Measurements from ENCODE around the gene GALNT10.

Gene GALNT10

GRCh38 chr5:154418344-154418820 lies 227.8 kb downstream of the GALNT10 start:
- no peak for DNase-seq

GRCh38 chr5:154419236-154419635 lies 228.7 kb downstream of the GALNT10 start:
- no peak for DNase-seq

GRCh38 chr5:154421868-154422267 lies 231.3 kb downstream of the GALNT10 start:
- DNase-seq, result no peak

- DNase-seq, result no peak
Observed at GRCh38 chr5:154422298-154422697, 231.8 kb downstream of the GALNT10 start.

- DNase-seq, result no peak
Observed at GRCh38 chr5:154428208-154428607, 237.7 kb downstream of the GALNT10 start.

GRCh38 chr5:154429341-154429740 lies 238.8 kb downstream of the GALNT10 start:
- DNase-seq, result no peak

- no peak for DNase-seq
Observed at GRCh38 chr5:154430466-154430865, 239.9 kb downstream of the GALNT10 start.

GRCh38 chr5:154430961-154431630 lies 240.6 kb downstream of the GALNT10 start:
- DNase-seq, result no peak

- no peak for DNase-seq
Observed at GRCh38 chr5:154435226-154435625, 244.7 kb downstream of the GALNT10 start.

- DNase-seq, result no peak
Observed at GRCh38 chr5:154437281-154437965, 246.9 kb downstream of the GALNT10 start.

GRCh38 chr5:154440540-154440939 lies 250.0 kb downstream of the GALNT10 start:
- DNase-seq, result no peak

GRCh38 chr5:154442801-154443200 lies 252.3 kb downstream of the GALNT10 start:
- DNase-seq, result no peak

GRCh38 chr5:154444556-154445421 lies 254.3 kb downstream of the GALNT10 start:
- no peak for DNase-seq

- peak; percentile 76 for DNase-seq
Observed at GRCh38 chr5:154445422-154446194, 255.1 kb downstream of the GALNT10 start, which contains the start of gene SAP30L. TSS of gene SAP30L (plus strand) at chr5:154445997. CDS start at chr5:154446605, 608 bp downstream.

- DNase-seq, result no peak
Observed at GRCh38 chr5:154446195-154447088, 255.9 kb downstream of the GALNT10 start.

GRCh38 chr5:154447089-154447725 lies 256.7 kb downstream of the GALNT10 start:
- DNase-seq, result no peak

GRCh38 chr5:154449786-154450185 lies 259.3 kb downstream of the GALNT10 start:
- DNase-seq, result no peak

GRCh38 chr5:154451957-154452356 lies 261.4 kb downstream of the GALNT10 start:
- no peak for DNase-seq

GRCh38 chr5:154455585-154455984 lies 265.1 kb downstream of the GALNT10 start:
- no peak for DNase-seq

- DNase-seq, result no peak
Observed at GRCh38 chr5:154456540-154456939, 266.0 kb downstream of the GALNT10 start.

GRCh38 chr5:154459015-154459414 lies 268.5 kb downstream of the GALNT10 start:
- DNase-seq, result no peak

Measured in NCI-H1048 (cell line).